Measurements from ENCODE around the gene NPR2. TPM values are rescaled to one million over a fixed set of nuclear protein-coding genes. Genes with fewer than 3 reads are reported as not detected.

The NPR2 gene
- total RNA-seq, 1 donor from 2014 or later: 24.5 TPM

DNA sequence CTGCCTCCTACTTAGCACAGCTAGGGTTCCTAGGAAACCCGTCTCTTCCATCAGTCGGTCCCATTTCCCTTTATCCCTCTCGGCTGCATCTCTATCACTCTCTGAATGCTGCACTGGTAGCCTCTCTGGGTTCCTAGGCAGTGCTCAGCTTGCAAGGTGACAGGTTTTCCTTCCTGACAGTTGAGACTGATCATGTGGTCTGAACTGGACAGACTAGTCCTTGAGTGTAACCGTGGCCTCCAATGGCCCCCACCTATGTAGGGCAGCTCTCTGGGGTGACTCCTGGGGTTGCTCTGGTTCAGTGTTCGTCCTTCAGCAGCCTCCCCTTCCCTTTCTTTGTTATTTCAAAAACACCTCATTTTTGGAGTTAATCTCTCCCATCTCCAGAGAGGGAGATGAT lies 41.4 kb downstream of the NPR2 start:
- no peak for DNase-seq

DNA sequence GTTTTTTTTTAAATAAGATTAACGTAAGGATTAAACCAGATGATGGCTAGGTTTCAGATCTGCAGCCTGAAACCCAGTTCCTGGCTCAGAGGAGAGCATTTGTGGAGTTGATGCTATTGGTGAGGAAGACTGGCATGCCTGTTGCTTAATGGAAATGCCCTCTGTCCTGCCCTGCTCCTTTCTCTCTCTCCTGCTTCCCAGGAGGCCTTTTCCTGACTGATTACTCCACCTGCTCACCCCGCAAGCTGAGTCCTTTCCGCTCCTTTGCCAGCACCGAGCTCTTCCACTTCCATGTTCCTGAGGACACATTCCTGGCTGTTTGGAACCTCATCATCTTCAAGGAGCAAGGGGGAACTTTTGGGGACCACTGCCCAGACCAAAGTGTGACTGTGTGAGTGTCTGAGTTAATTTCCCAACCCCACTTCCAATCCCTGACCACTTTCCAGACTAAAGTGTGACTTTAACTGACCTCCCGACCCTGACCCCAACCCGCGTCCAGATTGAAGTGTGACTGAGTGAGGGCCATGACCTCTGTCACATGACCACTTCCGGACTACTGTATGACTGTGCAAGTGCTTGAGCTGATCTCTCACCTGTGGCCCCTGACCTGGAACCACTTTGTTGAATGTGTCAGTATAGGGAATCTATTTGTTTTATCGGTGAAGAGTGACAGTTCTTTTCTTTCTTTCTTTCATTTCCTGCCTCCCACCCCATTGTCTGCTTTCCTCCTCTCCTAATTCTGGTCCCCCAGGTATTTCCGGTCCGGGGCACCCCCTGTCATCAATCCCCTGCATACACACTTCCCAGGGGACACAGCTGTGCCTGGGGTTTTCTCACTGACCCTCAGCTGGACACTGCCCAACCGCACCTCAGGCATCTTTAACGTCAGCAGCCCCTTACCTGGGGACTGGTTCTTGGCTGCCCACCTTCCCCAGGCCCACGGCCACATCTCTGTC lies 43.1 kb downstream of the NPR2 start:
- DNase-seq: no peak

DNA sequence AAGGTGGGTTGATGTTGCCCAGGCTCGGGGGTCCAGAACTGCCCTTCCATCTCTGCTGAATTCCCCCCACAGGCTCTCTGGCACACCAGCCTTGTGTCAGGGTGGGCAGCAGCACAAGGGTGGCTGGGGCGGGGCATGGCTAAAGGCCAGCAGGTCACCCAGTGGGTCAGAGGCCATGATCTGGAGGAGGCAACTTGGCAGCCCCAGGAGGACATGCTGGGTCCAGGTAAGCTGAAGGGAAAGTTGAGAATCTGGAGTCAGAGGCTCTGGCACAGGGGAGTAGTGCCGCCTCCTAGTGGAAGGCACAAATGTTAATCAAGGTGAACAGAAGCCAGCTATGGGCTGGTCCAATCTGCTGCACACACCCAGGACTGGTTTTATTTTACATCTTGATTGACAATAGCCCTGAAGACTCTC lies 43.8 kb downstream of the NPR2 start:
- no peak for DNase-seq

DNA sequence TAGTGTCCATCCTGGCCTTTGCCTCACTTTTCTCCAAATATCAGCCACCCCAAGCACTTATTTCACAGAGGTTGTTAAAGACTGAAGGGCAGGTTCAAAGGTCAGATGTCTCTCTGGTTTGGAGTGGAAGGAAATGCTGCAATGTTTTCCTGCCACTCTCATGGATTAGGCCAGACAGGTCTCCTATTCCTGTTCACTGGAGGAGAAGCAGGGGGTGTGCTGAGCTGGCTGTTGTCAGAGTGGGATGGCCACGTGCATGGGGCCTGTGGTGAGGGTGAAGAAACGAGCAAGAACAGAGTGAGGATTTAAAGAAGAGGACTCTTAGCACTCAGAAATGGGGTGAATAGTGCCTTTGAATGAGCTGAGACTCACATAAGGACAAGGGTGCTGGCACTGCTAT lies 44.4 kb downstream of the NPR2 start:
- DNase-seq: no peak

DNA sequence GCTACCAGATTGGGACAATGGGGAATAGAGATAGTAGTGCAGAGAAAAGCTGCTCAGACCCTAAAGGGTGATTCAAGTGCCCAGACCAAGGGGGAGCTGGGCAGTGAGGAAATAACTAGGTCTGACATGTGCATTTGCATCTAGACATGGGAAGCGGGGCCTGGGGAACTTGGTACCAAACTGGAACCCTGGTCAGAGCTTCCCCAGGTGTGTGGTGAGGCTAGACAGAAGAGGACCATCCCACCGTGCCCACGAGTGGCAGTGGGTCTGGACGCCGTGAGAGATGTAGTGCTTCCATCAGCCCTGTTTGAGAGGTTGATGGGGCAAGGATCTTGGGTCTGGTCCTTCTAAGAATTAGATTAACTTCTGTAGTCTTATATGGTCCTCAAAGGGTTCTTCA lies 45.2 kb downstream of the NPR2 start:
- no peak for DNase-seq

DNA sequence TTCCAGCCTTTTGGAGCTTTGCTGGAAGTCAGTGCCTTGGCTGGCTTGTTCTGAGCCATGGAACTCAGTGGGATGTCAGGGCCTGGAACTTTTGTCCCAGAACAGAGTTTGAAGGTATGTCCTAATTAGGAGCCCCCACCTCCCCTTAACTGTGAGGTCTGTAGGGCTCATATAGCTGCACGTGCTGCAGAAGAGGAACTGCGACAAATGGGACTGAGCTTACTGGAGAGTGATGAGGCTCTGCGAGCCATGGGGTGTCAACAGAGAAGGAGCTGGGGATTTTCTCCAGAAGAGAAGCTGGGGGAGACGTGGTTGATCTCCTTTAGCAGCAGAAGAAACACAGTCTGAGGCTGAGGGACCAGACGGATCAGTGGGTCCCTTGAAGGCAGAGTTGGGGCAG lies 48.5 kb downstream of the NPR2 start:
- DNase-seq: no peak

DNA sequence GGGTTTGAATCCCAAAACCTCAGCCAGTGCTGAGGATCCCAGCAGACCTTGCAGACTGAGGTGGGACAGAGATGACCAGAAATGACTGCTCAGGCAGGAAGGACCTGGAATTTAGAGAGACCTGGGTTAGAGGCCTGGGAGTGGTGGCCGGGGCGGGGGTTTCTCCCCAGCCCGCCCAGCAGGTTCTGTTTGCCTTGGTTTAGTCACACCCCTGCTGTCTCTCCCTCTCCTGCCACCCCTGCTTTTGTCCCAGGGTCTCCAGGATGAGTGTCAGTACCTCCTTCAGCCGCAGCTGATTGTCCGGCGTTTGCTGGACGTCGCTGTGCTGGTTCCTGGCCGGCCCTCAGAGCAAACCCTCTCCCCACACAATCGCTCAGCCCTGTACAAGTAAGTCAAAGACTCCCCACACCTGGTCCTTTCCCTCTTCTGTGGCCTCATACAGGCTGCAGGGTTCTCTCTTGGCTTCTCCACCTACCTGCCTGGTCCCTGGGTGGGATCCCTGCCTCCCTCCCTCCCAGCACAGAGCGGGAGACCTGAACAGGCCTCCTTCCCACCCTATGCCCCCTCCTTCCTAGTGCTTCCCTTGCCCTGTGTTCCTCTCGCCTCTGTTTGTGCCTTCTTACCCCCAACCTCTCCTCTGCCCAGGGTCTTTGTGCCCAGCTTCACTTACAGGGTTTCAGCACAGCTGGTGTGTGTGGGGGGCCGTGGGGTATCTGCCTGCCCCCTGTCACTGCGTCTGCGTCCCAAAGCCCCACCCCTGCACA lies 49.7 kb downstream of the NPR2 start:
- no peak for DNase-seq

DNA sequence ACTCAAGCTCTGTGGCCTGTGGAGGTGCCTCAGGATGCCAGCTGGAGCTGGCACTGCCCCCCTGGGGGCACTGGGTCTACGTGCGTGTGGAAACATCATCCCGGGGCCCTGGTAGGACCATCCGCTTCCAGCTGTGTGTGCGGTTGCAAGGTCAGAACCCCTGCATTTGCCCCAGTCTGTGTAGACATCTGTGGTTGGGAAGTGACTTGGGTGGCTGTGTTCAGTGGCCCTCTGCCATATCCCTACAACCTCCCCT lies 50.2 kb downstream of the NPR2 start:
- DNase-seq: no peak

DNA sequence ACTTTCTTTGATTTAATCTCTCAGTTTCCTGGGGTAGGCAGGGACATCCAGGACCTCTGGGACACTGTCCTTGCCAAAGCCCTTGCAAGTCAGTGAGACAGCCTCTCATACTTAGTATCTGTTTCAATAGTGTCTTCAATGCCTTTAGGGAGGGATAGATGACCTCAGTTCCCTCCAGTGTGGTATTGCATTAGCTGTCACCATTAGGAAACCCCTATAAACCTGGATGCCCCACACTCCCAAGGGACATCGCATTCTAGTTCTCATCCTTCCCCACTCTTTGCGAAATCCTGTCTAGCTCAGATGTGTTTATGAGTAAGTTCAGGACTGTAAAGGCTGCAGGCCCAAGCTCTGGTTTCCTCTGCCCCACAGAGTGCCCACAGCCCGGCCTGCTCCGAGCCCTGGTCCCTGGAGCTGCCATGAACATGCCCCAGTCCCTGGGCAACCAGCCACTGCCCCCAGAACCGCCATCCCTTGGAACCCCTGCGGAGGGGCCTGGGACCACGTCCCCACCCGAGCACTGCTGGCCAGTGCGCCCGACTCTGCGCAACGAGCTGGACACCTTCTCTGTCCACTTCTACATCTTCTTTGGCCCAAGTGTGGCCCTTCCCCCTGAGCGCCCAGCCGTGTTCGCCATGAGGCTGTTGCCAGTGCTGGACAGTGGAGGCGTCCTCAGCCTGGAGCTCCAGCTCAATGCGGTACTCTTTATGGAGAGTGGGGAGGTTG lies 50.8 kb downstream of the NPR2 start:
- DNase-seq: no peak

DNA sequence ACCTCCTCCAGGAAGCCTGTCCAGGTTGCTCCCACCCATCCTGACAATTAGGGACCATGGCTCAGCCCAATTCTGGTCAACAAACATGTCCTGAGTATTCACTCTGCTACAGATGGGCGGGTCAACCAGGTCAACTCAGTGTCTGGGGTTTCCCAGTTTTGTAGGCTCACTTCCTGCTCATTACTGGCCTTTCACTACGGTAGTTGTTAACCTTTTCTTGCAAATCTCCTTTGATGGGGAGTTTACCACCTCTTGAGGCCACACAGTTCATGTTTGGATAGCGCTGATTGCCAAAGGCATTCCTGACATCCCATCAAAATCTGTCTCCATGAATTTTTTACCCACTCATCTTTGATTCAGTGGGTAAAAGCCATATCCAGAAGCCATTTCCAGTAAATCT lies 51.4 kb downstream of the NPR2 start:
- DNase-seq: no peak

DNA sequence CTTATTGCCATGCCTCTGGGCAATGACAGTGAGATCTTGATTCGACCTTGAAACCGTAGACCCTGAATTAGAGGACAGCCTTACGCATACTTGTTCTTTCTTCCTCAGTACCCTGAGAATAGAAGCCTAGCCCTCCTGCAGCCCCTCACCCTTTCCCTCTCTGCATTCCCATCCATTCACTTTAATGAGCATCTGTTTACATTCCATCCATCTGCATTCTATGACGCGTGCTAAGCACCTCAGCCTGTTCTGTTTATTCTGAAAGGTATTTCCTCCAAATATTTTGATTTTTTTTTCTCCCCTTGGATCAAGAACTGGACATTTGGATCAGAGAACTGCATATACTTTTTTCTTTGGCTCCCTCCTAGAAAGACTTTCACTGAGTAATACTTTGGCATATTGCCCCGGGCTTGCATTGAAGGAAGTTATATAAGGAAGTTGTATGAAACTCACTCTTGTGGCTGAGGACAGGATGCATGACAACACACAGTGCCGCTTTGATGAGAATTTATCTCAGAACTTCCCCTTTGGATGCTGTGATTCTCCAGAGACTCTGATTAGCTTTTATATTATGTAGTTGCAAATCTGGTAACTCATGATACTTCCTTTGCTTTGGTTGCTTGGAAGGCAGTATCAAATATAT lies 53.4 kb downstream of the NPR2 start:
- peak; percentile 94 for DNase-seq

DNA sequence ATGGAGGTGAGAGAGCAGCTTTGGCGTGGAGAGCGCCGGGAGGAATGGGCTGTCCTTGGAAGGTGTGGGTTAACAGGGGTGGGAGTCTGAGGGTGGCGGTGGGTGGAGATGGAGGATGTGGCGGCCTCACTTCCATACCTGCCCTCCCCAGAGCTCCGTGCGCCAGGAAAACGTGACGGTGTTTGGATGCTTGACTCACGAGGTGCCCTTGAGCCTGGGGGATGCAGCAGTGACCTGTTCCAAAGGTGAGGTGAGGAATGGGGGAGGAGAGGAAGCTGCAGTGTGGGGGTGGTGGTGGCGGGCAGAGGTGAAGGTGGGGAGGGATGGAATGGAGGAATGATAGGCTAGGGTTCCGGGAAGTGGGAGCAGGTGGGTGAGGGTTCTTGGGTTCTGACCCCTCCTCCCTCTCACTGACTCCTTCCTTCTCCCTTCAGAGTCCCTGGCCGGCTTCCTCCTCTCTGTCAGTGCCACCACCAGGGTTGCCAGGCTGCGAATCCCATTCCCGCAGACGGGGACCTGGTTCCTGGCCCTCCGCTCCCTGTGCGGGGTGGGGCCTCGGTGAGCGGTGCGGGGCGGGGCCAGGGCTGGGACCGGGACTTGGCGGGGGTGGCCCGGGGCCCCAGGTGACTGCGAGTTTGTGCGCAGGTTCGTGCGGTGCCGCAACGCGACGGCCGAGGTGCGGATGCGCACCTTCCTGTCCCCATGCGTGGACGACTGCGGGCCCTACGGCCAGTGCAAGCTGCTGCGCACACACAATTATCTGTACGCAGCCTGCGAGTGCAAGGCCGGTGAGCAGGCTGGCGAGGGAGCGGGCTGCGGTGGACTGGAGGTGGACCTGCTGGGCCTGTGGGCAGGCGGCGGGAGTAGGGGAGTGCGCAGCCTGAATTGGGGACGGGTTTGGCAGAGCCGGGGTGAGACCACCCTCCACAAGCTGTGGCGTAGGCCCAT lies 54.7 kb downstream of the NPR2 start:
- DNase-seq: peak; percentile 51

DNA sequence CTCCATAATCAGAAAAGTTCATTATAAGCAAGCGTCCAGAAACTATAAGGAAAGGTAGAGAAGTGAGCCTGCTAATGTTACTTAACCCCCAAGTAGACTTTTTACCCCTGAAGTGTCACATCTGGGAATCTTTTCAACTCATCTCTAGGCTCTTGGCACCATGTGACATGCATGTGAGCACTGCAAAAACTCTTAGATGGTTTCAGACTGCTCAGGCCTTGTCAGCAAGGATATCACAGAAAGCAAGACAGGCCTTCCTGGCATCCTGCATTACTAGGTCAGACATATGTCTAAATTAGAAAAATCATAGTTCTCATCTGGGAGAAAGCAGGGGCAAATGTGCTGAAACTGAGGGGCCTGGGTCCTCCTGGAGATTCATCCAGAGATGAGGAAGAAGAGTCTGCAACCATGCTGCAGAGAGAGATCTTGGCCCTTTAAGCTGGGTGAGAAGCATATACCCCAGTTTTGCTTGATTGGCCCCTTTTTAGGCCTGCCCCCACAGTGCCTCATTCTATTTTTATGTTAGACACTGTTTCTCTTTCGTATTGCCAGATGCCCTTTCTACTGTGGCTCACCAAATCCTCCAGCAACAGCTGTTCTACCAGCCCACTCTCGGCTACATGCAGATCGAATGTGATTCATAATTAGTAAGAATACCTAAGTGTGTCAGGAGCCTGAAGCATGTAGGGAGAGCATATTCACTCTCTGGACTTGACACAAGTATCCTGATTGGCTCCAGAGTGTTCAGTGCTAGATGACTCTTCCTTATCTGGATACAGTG lies 56.6 kb downstream of the NPR2 start:
- peak; percentile 79 for DNase-seq

DNA sequence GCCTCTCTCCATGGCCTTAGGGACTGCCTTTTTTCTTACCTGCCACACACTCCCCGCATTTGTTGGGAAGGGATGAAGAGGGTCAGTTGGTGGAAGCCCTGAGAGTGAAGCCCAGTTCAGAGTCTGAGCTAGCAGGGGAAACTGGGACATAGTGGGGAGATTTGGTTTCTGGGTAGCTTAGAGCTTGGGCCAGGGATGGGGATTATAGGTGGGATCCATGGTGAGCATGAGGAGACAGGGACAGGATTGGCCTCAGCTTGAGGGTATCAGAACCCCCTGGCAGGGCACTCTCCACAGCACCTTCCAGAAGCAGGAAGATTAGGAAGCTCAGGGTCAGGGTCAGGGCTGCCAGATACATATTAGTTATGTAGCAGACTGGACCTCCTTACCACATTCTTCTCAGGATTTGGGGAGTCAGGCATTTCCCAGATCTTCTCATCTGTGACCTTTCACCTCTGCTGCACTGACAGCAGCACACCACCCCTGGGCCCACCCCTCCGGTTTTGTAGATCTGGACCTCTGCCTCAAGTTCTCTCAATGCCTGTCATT lies 61.0 kb downstream of the NPR2 start:
- no peak for DNase-seq

DNA sequence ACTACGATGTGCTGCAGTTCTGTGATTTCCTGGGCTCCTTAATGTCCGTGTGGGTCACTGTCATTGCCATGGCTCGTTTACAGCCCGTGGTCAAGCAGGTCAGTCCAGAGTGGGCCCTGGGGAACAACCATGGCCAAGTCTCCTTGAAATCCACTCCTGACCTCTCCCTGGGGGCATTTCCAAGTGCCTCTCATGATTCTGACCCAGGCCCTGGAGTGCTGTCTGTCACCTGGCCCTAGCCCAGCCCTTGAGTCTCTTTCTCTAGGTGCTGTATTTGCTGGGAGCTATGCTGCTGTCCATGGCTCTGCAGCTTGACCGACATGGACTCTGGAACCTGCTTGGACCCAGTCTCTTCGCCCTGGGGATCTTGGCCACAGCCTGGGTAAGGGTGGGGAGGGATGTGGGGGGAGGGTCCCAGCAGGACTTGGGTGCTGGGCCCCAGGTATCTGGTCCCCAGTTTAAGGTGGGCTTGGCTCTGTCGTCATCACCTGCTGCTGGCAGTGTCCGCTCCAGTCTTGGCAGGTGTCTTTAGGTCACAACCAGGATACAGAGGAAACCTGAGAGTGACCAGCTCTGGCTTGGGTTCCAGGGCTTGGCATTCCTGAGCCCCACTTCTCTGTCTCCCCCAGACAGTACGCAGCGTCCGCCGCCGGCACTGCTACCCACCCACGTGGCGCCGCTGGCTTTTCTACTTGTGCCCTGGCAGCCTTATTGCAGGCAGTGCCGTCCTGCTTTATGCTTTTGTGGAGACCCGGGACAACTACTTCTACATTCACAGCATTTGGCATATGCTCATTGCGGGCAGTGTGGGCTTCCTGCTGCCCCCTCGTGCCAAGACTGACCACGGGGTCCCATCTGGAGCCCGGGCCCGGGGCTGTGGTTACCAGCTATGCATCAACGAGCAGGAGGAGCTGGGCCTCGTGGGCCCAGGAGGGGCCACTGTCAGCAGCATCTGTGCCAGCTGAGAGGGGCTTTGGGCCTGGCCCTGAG lies 61.8 kb downstream of the NPR2 start:
- DNase-seq: no peak

DNA sequence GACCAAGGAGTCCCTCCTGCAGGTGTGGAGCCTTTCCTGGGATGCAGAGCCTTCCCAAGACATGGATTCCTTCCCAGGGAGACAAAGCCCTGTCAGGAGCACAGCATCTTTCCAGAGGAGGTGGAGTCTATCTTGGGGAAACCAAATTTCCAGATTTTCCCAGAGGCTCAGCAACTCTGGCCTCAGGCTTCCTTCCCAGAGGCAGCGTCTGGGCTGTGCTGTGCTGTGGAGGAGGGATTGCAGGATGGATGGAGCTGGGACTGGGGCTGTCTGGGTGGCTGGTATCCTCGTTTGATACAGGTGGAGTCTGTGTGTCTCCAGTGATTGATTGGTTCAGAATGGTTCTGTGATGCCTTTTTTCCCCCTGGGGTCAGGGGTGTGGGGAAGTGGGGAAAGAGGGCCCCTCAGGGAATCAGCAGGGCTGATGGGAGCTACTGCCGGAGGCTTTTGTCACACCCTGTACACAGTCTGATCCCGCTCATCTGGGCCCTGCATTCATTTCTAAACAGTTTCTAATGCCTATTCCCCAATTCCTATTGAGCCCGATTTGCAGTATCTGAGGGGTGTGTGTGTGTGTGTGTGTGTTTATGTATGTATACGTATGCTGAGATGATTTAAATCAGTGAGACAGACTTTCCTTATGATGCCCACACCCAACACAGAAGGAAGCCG lies 62.8 kb downstream of the NPR2 start:
- DNase-seq: no peak

DNA sequence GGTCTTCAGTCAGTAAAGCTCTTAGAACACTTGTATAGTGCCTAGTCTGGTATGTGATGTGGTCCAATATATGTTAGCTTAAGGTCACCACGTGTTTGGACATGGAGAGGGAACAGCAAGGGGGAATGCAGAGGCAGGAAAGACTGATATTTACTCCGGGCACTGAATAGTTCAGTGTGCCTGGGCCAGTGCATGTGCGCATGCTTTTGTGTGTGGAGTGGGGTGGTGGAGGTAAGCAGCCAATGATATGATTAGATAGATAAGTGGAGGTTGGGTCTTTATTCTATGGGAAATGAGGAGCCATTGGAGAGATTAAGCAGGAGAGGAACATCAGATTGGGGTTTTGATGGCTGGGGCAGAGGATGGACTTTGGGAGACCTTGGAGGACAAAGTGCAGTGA lies 64.8 kb downstream of the NPR2 start:
- DNase-seq: no peak

DNA sequence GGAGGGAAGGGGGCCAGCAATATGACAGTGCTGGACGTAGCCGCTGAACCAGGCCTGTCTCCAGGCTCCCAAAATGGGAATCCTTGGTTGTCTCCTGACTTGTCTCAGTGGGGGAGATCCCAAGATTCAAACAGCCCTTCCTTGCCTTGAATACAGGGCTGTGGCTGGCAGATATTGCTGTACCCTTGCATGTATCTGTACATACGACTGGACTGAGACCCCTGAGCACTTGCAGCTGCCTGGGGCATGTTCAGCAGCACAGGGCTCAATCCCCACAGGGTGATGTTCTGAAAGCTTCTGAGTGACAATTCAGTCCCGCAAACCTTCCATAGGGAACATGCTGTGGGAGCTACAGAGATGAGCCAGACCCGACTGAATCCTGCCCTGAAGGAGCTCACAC lies 65.5 kb downstream of the NPR2 start:
- no peak for DNase-seq

Data from tongue (tissue), 2 donors.